Mucosa of descending colon (tissue), 3 donors: Measurements from ENCODE around the gene GALNT18. TPM values are rescaled to one million over a fixed set of nuclear protein-coding genes. Genes with fewer than 3 reads are reported as not detected.
A peak's percentile ranks its signal among the peaks of the same experiment; 100 is the strongest.

Experiments used
- ATAC-seq: fragments of 200-7000 bp; cut with Tn5 transposase; one replicate; pipeline ENCODE4 v1.9.1; 2020; ENCODE audit warnings: mild to moderate bottlenecking, moderate library complexity
- DNase-seq, 3 donors: peaks; one replicate each; pipeline ENCODE4 v3.0.0-alpha.2; 2020
- H3K36me3 ChIP-seq: fragments of 200-600 bp; one replicate; pipeline ENCODE4 v1.8.0; 2021; ENCODE audit warnings: low read depth, mild to moderate bottlenecking
- H3K4me1 ChIP-seq: fragments of 200-600 bp; one replicate; pipeline ENCODE4 v1.8.0; 2021; ENCODE audit warnings: low read depth, mild to moderate bottlenecking
- H3K4me3 ChIP-seq: fragments of 200-600 bp; one replicate; pipeline ENCODE4 v1.8.0; 2021; ENCODE audit warnings: mild to moderate bottlenecking
- H3K9me3 ChIP-seq: fragments of 200-600 bp; one replicate; pipeline ENCODE4 v1.8.0; 2021; ENCODE audit warnings: mild to moderate bottlenecking
- CTCF ChIP-seq: fragments of 200-600 bp; IDR thresholded peaks from one replicate; pipeline ENCODE4 v1.8.0; 2022; ENCODE audit warnings: antibody characterized with exemption, mild to moderate bottlenecking
- intact Hi-C, 2 donors: fragments of 100-400 bp; cut with DNase I in 1 of 2; cut with micrococcal nuclease in 1 of 2; formaldehyde crosslinking; loops; one replicate each; pipeline versions ENCODE4 v1.11.0 to v1.11.1; 2022; cut with DNase I, micrococcal nuclease
- total RNA-seq, 3 donors: library from RNA; stranded (reverse); fragmentation: NEBNext Ultra II Directional in 2 of 3; extraction: Animal tissue kit (Norgen Biotek cat#: 25700) in 2 of 3; gene quantifications; one replicate each; pipeline versions ENCODE4 v1.2.1 to v1.2.4, GENCODE V29; 2021 to 2023
- donor health status: DM: no; HTN: no; CAD: no; lungs with moderate emphysema.
- donor health status: DM: no; HTN: no; CAD: no.
- donor health status: DM: no; HTN: yes; CAD: no.

Gene GALNT18
- total RNA-seq, 3 donors from 2014 or later = 2.0 to 27.8 (median 5.4) TPM

- H3K9me3 ChIP-seq = no peaks in the 10 kb centered on the region
- peak in 2 of 3 donors; percentile 5 to 54 for DNase-seq
- H3K4me3 ChIP-seq = no peak overlapping the region
- TF ChIP-seq CTCF = no peak
- ATAC-seq = peak; percentile 38
- H3K36me3 ChIP-seq = no peaks in the 10 kb centered on the region
- intact Hi-C loops = no loop called here
- H3K4me1 ChIP-seq = peaks cover 3% of the 10 kb centered on the region
Measured at GRCh38 chr11:11243209-11243589, 378.6 kb downstream of the GALNT18 start.

- intact Hi-C loops = no loop called here
- ATAC-seq (no peak), DNase-seq (no peak)
- Histone ChIP-seq H3K4me3 (no peak overlapping the region), H3K36me3 (no peaks in the 10 kb centered on the region), H3K4me1 (peaks cover 3% of the 10 kb centered on the region), H3K9me3 (no peaks in the 10 kb centered on the region)
- TF ChIP-seq CTCF = no peak
Measured at GRCh38 chr11:11241284-11241683, 380.5 kb downstream of the GALNT18 start.

DNA sequence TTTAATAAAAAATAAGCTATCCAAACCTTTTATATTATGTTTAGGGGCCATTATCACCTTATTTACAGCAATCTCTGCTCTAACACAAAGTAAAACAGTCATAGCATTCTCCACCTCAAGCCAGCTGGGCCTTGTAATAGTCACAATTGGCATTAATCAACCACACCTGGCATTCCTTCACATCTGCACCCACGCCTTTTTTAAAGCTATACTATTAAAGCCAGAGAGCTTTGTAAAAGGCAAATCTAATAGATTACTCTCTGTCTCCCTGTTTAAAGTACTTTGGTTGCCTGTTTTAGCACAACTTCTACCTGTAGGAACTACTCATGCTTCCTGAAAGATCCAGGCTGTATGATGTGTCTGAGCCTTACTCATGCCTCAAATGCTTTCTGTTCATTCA is 381.8 kb downstream of the GALNT18 start:
- intact Hi-C loops = no loop called here
- DNase-seq (no peak), ATAC-seq (no peak)
- Histone ChIP-seq H3K4me3 (no peak overlapping the region), H3K36me3 (no peaks in the 10 kb centered on the region), H3K4me1 (peaks cover 3% of the 10 kb centered on the region), H3K9me3 (no peaks in the 10 kb centered on the region)
- TF ChIP-seq CTCF = no peak

DNA sequence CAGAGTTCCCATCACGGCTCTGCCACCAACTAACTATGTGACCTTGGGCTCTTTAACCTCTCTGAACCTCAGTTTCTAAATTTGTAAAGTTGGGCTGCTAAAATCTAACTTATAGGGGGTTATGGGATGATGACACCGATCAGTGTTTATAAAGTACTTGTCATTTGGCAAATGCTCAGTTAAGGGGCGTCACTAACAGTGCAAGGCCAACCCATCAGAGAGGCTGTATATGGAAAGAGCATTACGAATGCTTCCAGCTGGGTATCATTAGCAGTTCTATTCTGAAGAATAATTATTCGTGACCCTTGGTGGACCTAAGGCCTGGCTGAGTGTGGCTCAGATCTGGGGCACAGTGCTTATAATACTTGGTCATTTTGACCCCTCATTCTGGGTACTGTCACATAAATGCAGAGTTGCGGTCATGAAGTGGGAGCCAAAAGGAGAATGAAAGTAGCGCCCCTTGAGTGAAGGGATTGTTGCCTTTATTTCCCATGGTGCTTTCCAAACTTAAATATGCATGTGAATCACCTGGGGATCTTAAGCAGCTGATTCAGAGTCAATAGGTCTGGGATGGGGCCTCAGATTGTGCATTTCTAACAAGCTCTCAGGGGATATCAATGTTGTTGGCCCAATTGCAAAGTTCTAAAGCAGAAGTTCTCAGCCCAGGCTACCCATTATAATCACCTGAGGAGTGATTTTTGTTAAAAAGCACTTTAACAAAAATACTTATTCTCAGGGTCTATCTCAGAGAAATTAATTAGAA is 384.6 kb downstream of the GALNT18 start:
- no peaks in the 10 kb centered on the region for H3K9me3 ChIP-seq
- TF ChIP-seq CTCF = no peak
- H3K4me3 ChIP-seq = no peak overlapping the region
- DNase-seq = no peak
- H3K4me1 ChIP-seq = no peaks in the 10 kb centered on the region
- no peaks in the 10 kb centered on the region for H3K36me3 ChIP-seq
- intact Hi-C loops = no loop called here
- no peak for ATAC-seq

DNA sequence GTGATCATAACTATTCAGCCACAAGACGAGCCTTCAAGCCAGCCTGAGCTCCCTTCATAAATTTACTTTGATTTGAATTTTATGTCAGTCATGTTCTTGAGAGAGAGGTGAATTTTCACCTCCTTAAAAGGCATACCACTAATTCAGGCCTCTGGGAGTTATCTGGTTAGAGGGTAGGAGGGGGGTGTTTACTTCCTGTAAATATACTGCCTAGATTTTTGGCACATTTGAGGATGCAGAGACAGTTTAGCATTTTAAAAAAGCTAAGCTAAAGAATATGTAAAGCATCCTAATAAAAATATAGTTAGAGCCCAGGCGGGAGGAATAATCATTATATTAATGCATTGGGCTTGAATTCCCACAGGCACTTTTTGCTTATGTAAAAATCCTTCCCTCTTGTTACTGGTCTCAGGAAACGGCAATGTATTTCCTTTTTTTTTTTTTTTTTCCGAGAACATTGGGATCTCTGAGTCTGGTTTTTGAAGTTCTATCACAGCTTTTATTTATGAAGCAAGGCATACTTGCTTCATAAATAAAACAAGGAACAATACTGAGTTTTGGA is 385.2 kb downstream of the GALNT18 start:
- no peaks in the 10 kb centered on the region for H3K9me3 ChIP-seq
- no peaks in the 10 kb centered on the region for H3K36me3 ChIP-seq
- DNase-seq = no peak
- ATAC-seq = no peak
- H3K4me3 ChIP-seq = no peak overlapping the region
- intact Hi-C loops = no loop called here
- no peak for TF ChIP-seq CTCF
- no peaks in the 10 kb centered on the region for H3K4me1 ChIP-seq
